Neural crest cell (in vitro differentiated cells): ENCODE results near the gene C1orf116. TPM values are rescaled to one million over a fixed set of nuclear protein-coding genes. Genes with fewer than 3 reads are reported as not detected.
"Not testable (repeated sequence)": the region's sequence is repeated elsewhere in the genome, so short reads cannot be mapped to it uniquely, and the experiment has no call there.

Experiments
- DNase-seq: peaks from one replicate; pipeline ENCODE4 v3.0.0; 2021; ENCODE audit warnings: low read depth, mixed read lengths, low spot score
- H3K27ac Mint-ChIP-seq: one replicate; pipeline ENCODE4 v1.8.0; 2021; ENCODE audit warnings: mild to moderate bottlenecking, mixed read lengths; ENCODE audit not compliant: unreplicated experiment
- H3K27me3 Mint-ChIP-seq: 2 replicates; pipeline ENCODE4 v1.8.0; 2021; ENCODE audit warnings: low read depth, mild to moderate bottlenecking, mixed read lengths
- H3K36me3 Mint-ChIP-seq: 2 replicates; pipeline ENCODE4 v1.8.0; 2021; ENCODE audit warnings: low read depth, mild to moderate bottlenecking, mixed read lengths
- H3K4me1 Mint-ChIP-seq: 2 replicates; pipeline ENCODE4 v1.8.0; 2021; ENCODE audit warnings: mixed read lengths
- H3K4me3 Mint-ChIP-seq: one replicate; pipeline ENCODE4 v1.8.0; 2021; ENCODE audit warnings: mild to moderate bottlenecking, mixed read lengths
- H3K9me3 Mint-ChIP-seq: 2 replicates; pipeline ENCODE4 v1.8.0; 2021; ENCODE audit warnings: mixed read lengths
- CTCF ChIP-seq: fragments of 200-600 bp; sonication (generic); conservative IDR thresholded peaks from 2 replicates; pipeline ENCODE4 v1.5.0; 2021; ENCODE audit warnings: antibody characterized with exemption, mild to moderate bottlenecking
- total RNA-seq: library from RNA; stranded (reverse); gene quantifications from 2 replicates; pipeline ENCODE4 v1.2.1, GENCODE V29; 2021

C1orf116 gene
- total RNA-seq, 1 donor from 2014 or later = 0.37 TPM

GRCh38 chr1:207049054-207049453 is 16.5 kb upstream of the C1orf116 start:
- TF ChIP-seq CTCF = no peak
- Mint-ChIP-seq H3K36me3 (peaks cover 8% of the 10 kb centered on the region), H3K9me3 (peaks cover 3% of the 10 kb centered on the region), H3K4me1 (peaks cover 54% of the 10 kb centered on the region), H3K27me3 (peaks cover 9% of the 10 kb centered on the region), H3K4me3 (peak overlapping the region; percentile 99), H3K27ac (no peak overlapping the region)
- no peak for DNase-seq

GRCh38 chr1:207048041-207048440 is 15.5 kb upstream of the C1orf116 start:
- Mint-ChIP-seq H3K9me3 (peaks cover 3% of the 10 kb centered on the region), H3K4me3 (peak overlapping the region; percentile 10), H3K27me3 (peaks cover 4% of the 10 kb centered on the region), H3K4me1 (peaks cover 48% of the 10 kb centered on the region), H3K27ac (no peak overlapping the region), H3K36me3 (peaks cover 8% of the 10 kb centered on the region)
- no peak for DNase-seq
- TF ChIP-seq CTCF = no peak

GRCh38 chr1:207047505-207047904 is 14.9 kb upstream of the C1orf116 start:
- DNase-seq = no peak
- TF ChIP-seq CTCF = no peak
- peak overlapping the region; percentile 65 for H3K4me3 Mint-ChIP-seq
- H3K4me1 Mint-ChIP-seq = peaks cover 45% of the 10 kb centered on the region
- H3K27me3 Mint-ChIP-seq = no peaks in the 10 kb centered on the region
- peaks cover 9% of the 10 kb centered on the region for H3K36me3 Mint-ChIP-seq
- H3K9me3 Mint-ChIP-seq = peaks cover under 1% of the 10 kb centered on the region
- no peak overlapping the region for H3K27ac Mint-ChIP-seq

- Mint-ChIP-seq H3K4me3 (no peak overlapping the region), H3K36me3 (peaks cover 13% of the 10 kb centered on the region), H3K27me3 (no peaks in the 10 kb centered on the region), H3K9me3 (peaks cover 5% of the 10 kb centered on the region), H3K4me1 (peaks cover 32% of the 10 kb centered on the region), H3K27ac (no peak overlapping the region)
- no peak for DNase-seq
- TF ChIP-seq CTCF = no peak
Measured at GRCh38 chr1:207045453-207045852, 12.9 kb upstream of the C1orf116 start.

- not testable (repeated sequence) for H3K4me3 Mint-ChIP-seq, H3K9me3 Mint-ChIP-seq, H3K27me3 Mint-ChIP-seq, DNase-seq
- Mint-ChIP-seq H3K4me1 (peaks cover 14% of the 10 kb centered on the region), H3K27ac (peak overlapping the region; percentile 90), H3K36me3 (peaks cover 13% of the 10 kb centered on the region)
Measured at GRCh38 chr1:207041397-207041796, 8.8 kb upstream of the C1orf116 start.

GRCh38 chr1:207040181-207040533 is 7.6 kb upstream of the C1orf116 start:
- Mint-ChIP-seq H3K4me1 (peaks cover 9% of the 10 kb centered on the region), H3K27me3 (no peaks in the 10 kb centered on the region), H3K36me3 (peaks cover 8% of the 10 kb centered on the region), H3K27ac (no peak overlapping the region), H3K4me3 (peak overlapping the region; percentile 1), H3K9me3 (peaks cover 5% of the 10 kb centered on the region)
- no peak for DNase-seq
- no peak for TF ChIP-seq CTCF
